H1 (cell line): ENCODE measurements around the gene ASIC2. TPM values are rescaled to one million over a fixed set of nuclear protein-coding genes. Genes with fewer than 3 reads are reported as not detected.

ENCODE experiments used
- CTCF ChIA-PET: fragments of 300-600 bp; sonication (Branson Sonifier 250); formaldehyde crosslinking; loops from one replicate; lab custom pipeline; 2021; ENCODE audit not compliant: partially characterized antibody; lab: Charles Lee
- POLR2A ChIA-PET: fragments of 300-600 bp; sonication (Branson Sonifier 250); formaldehyde crosslinking; loops from one replicate; lab custom pipeline; 2021; ENCODE audit warnings: inconsistent platforms; ENCODE audit not compliant: partially characterized antibody; lab: Charles Lee
- DNase-seq, 2 experiments: peaks; one replicate each; pipeline versions ENCODE4 v3.0.0 to v3.0.0-alpha.2; 2010 to 2022; ENCODE audit warnings: low spot score in 2 of 2, low read depth in 1 of 2, mixed read lengths in 1 of 2
- FAIRE-seq: peaks from 2 replicates; lab custom pipeline; 2011; peaks lifted over from hg19 to GRCh38; lab: Jason Lieb, UNC
- H2AFZ ChIP-seq: 2 replicates; pipeline ENCODE4 v1.8.1; 2012; ENCODE audit warnings: low read length, inconsistent platforms
- H2AK5ac ChIP-seq: 2 replicates; pipeline ENCODE4 v1.6.1; 2013; ENCODE audit warnings: low read depth, low read length
- H2BK120ac ChIP-seq: replicated peaks from 2 replicates; pipeline ENCODE3; 2013; ENCODE audit warnings: low read depth, low read length, inconsistent platforms
- H2BK12ac ChIP-seq: 2 replicates; pipeline ENCODE4 v1.6.1; 2013; ENCODE audit warnings: low read depth, low read length
- H2BK15ac ChIP-seq: 2 replicates; pipeline ENCODE4 v1.6.1; 2013; ENCODE audit warnings: low read length
- H2BK20ac ChIP-seq: 2 replicates; pipeline ENCODE4 v1.6.1; 2013; ENCODE audit warnings: low read length
- H2BK5ac ChIP-seq: 2 replicates; pipeline ENCODE4 v1.6.1; 2013; ENCODE audit warnings: low read depth, low read length
- H3K14ac ChIP-seq: 2 replicates; pipeline ENCODE4 v1.6.1; 2013; ENCODE audit warnings: inconsistent platforms; ENCODE audit not compliant: insufficient read length
- H3K18ac ChIP-seq: 2 replicates; pipeline ENCODE4 v1.6.1; 2013; ENCODE audit warnings: low read length; ENCODE audit errors: extremely low read depth
- H3K23ac ChIP-seq: 2 replicates; pipeline ENCODE4 v1.6.1; 2013; ENCODE audit warnings: inconsistent platforms; ENCODE audit not compliant: insufficient read length
- H3K23me2 ChIP-seq: 2 replicates; pipeline ENCODE4 v1.6.1; 2013; ENCODE audit warnings: low read depth, low read length
- H3K27ac ChIP-seq: 2 replicates; pipeline ENCODE4 v1.6.1; 2011; ENCODE audit warnings: low read depth, low read length, inconsistent platforms
- H3K27me3 ChIP-seq, 4 experiments: replicated peaks in 1 of 4; 1 replicate in 1 of 4; 2 replicates in 3 of 4; pipeline versions ENCODE4 v1.6.1 to v1.8.1; 2011 to 2013; ENCODE audit warnings: low read length in 3 of 4, mild to moderate bottlenecking in 3 of 4, inconsistent platforms in 2 of 4, mixed read lengths in 2 of 4, moderate library complexity in 1 of 4; ENCODE audit not compliant: control insufficient read depth in 3 of 4, insufficient read depth in 3 of 4; ENCODE audit errors: extremely low read depth in 1 of 4
- H3K36me3 ChIP-seq, 4 experiments: 2 replicates each; pipeline versions ENCODE4 v1.6.1 to v1.8.1; 2011 to 2013; ENCODE audit warnings: mild to moderate bottlenecking in 4 of 4, low read length in 3 of 4, moderate library complexity in 2 of 4, control low read depth in 1 of 4, inconsistent platforms in 1 of 4; ENCODE audit not compliant: insufficient read depth in 4 of 4, control insufficient read depth in 2 of 4
- H3K4ac ChIP-seq: replicated peaks from 2 replicates; pipeline ENCODE3; 2013; ENCODE audit warnings: low read length, low read depth, mixed read lengths, inconsistent platforms; ENCODE audit not compliant: insufficient read length
- H3K4me1 ChIP-seq, 4 experiments: replicated peaks in 1 of 4; 1 replicate in 1 of 4; 2 replicates in 3 of 4; pipeline versions ENCODE4 v1.6.1 to v1.8.1; 2011 to 2013; ENCODE audit warnings: low read length in 3 of 4, inconsistent platforms in 2 of 4, mixed read lengths in 1 of 4; ENCODE audit not compliant: insufficient read depth in 4 of 4, control insufficient read depth in 3 of 4
- H3K4me2 ChIP-seq, 2 experiments: 2 replicates each; pipeline versions ENCODE4 v1.6.1 to v1.8.1; 2011 to 2013; ENCODE audit warnings: low read depth in 2 of 2, low read length in 2 of 2, control low read depth in 1 of 2, inconsistent platforms in 1 of 2, mild to moderate bottlenecking in 1 of 2; ENCODE audit not compliant: insufficient read depth in 1 of 2
- H3K4me3 ChIP-seq, 4 experiments: fragments of 200-600, 300-600 bp in 1 of 4; sonication (generic), shearing (Covaris generic), sonication (Bioruptor Twin) in 1 of 4; 2 replicates each; pipeline versions ENCODE4 v1.5.1 to v1.8.1; 2011 to 2016; ENCODE audit warnings: low read length in 4 of 4, low read depth in 3 of 4, control low read depth in 2 of 4, inconsistent platforms in 2 of 4, mild to moderate bottlenecking in 2 of 4, mixed read lengths in 1 of 4, moderate library complexity in 1 of 4; ENCODE audit not compliant: insufficient read depth in 2 of 4; ENCODE audit errors: extremely low read depth in 1 of 4
- H3K56ac ChIP-seq: replicated peaks from 2 replicates; pipeline ENCODE3; 2013; ENCODE audit warnings: low read depth, mild to moderate bottlenecking, mixed read lengths, low read length, inconsistent platforms; ENCODE audit not compliant: insufficient read length
- H3K79me1 ChIP-seq: 2 replicates; pipeline ENCODE4 v1.6.1; 2013; ENCODE audit warnings: low read depth, low read length, control low read depth
- H3K79me2 ChIP-seq, 2 experiments: 2 replicates each; pipeline versions ENCODE4 v1.6.1 to v1.8.1; 2012 to 2013; ENCODE audit warnings: low read length in 2 of 2, mild to moderate bottlenecking in 2 of 2, inconsistent platforms in 1 of 2; ENCODE audit not compliant: insufficient read depth in 2 of 2, control insufficient read depth in 1 of 2
- H3K9ac ChIP-seq, 4 experiments: replicated peaks in 1 of 4; 1 replicate in 1 of 4; 2 replicates in 3 of 4; pipeline versions ENCODE4 v1.6.1 to v1.8.1; 2011 to 2013; ENCODE audit warnings: low read depth in 3 of 4, low read length in 3 of 4, control low read depth in 2 of 4, mild to moderate bottlenecking in 2 of 4, moderate library complexity in 2 of 4, inconsistent platforms in 1 of 4; ENCODE audit errors: extremely low read depth in 1 of 4
- H3K9me3 ChIP-seq, 2 experiments: 2 replicates each; pipeline versions ENCODE4 v1.6.1 to v1.8.1; 2012 to 2013; ENCODE audit warnings: mild to moderate bottlenecking in 2 of 2, moderate library complexity in 2 of 2, control low read depth in 1 of 2, inconsistent platforms in 1 of 2, low read depth in 1 of 2, low read length in 1 of 2, mixed read lengths in 1 of 2; ENCODE audit not compliant: insufficient read depth in 2 of 2
- H4K20me1 ChIP-seq, 2 experiments: replicated peaks in 1 of 2; 2 replicates each; pipeline versions ENCODE3 to v1.8.1; 2011 to 2013; ENCODE audit warnings: inconsistent platforms in 2 of 2, low read length in 2 of 2, mild to moderate bottlenecking in 1 of 2; ENCODE audit not compliant: insufficient read depth in 2 of 2, control insufficient read depth in 1 of 2
- H4K5ac ChIP-seq: 2 replicates; pipeline ENCODE4 v1.6.1; 2013; ENCODE audit warnings: low read length, low read depth, mixed read lengths, inconsistent platforms; ENCODE audit not compliant: insufficient read length
- H4K8ac ChIP-seq: 2 replicates; pipeline ENCODE4 v1.8.0; 2013; ENCODE audit warnings: mild to moderate bottlenecking, moderate library complexity, low read length, inconsistent platforms; ENCODE audit not compliant: insufficient read depth; ENCODE audit errors: extremely low read depth
- H4K91ac ChIP-seq: replicated peaks from 2 replicates; pipeline ENCODE3; 2013; ENCODE audit warnings: low read length, mixed read lengths, inconsistent platforms; ENCODE audit not compliant: insufficient read length
- ATF3 ChIP-seq: IDR thresholded peaks from 2 replicates; pipeline ENCODE4 v1.6.1; 2011; ENCODE audit warnings: low read depth, mild to moderate bottlenecking, low read length; ENCODE audit not compliant: insufficient read depth
- BCL11A ChIP-seq, 2 experiments: IDR thresholded peaks; one replicate each; pipeline ENCODE4 v1.6.1; 2011; ENCODE audit warnings: low read depth in 2 of 2, low read length in 2 of 2, mild to moderate bottlenecking in 2 of 2
- GABPA ChIP-seq: IDR thresholded peaks from 2 replicates; pipeline ENCODE4 v1.6.1; 2011; ENCODE audit warnings: mild to moderate bottlenecking, low read length, moderate library complexity, borderline replicate concordance; ENCODE audit not compliant: insufficient read depth
- KDM1A ChIP-seq: fragments of 200-600, 300-600 bp; sonication (generic); IDR thresholded peaks from 2 replicates; pipeline ENCODE4 v1.7.1; 2016; ENCODE audit warnings: mild to moderate bottlenecking, low read length, borderline replicate concordance
- POU5F1 ChIP-seq: IDR thresholded peaks from 2 replicates; pipeline ENCODE4 v1.6.1; 2011; ENCODE audit warnings: low read depth, mild to moderate bottlenecking, low read length, moderate library complexity
- RFX5 ChIP-seq: IDR thresholded peaks from 2 replicates; pipeline ENCODE4 v1.6.1; 2011; ENCODE audit warnings: low read depth, low read length, improper control_type of control experiment, borderline replicate concordance
- RNF2 ChIP-seq: fragments of 200-900, 300-1000 bp; sonication (generic); IDR thresholded peaks from 2 replicates; pipeline ENCODE4 v1.7.1; 2016; ENCODE audit warnings: borderline replicate concordance, low read depth, mild to moderate bottlenecking, antibody characterized with exemption, low read length; ENCODE audit not compliant: poor library complexity, severe bottlenecking; ENCODE audit errors: missing control alignments
- SP2 ChIP-seq: IDR thresholded peaks from 2 replicates; pipeline ENCODE4 v1.6.1; 2012; ENCODE audit warnings: mild to moderate bottlenecking, low read length, inconsistent platforms
- SP4 ChIP-seq: IDR thresholded peaks from 2 replicates; pipeline ENCODE4 v1.6.1; 2012; ENCODE audit warnings: low read length, inconsistent platforms
- TAF1 ChIP-seq: IDR thresholded peaks from 2 replicates; pipeline ENCODE4 v1.6.1; 2011; ENCODE audit warnings: mild to moderate bottlenecking, low read depth, low read length
- TEAD4 ChIP-seq: IDR thresholded peaks from 2 replicates; pipeline ENCODE4 v1.6.1; 2012; ENCODE audit warnings: low read depth, low read length, inconsistent platforms, mixed read lengths
- WGBS, 2 experiments: shearing (Covaris generic) in 1 of 2; methylation state at CpG; one replicate each; pipeline versions ENCODE4 v1.1.6 to v1.1.7; 2013 to 2015; ENCODE audit warnings: low lambda C conversion rate in 2 of 2, mixed read lengths in 2 of 2, inconsistent platforms in 1 of 2, low coverage in 1 of 2, missing lambda C conversion rate in 1 of 2; ENCODE audit not compliant: insufficient replicate concordance in 2 of 2, insufficient coverage in 1 of 2, insufficient read length in 1 of 2; ENCODE audit errors: extremely low coverage in 1 of 2, missing lambda C conversion rate in 1 of 2; 5-methylcytosine and 5-hydroxymethylcytosine counted together
- polyA plus RNA-seq, 7 experiments: library from polyadenylated mRNA; depleted of rRNA in 3 of 7; stranded (reverse) in 5 of 7; unstranded in 2 of 7; fragments of >200 nt in 5 of 7; fragments of 200-250 nt in 2 of 7; gene quantifications; 1 replicate in 5 of 7; 2 replicates in 1 of 7; 4 replicates in 1 of 7; pipeline versions ENCODE4 v1.2.1 to v1.2.3, GENCODE V29; 2011 to 2013; ENCODE audit warnings: missing spikeins in 2 of 7, mixed read lengths in 2 of 7
- total RNA-seq: library from RNA; stranded (reverse); fragmentation: NEBNext Ultra II Directional; extraction: Animal tissue kit (Norgen Biotek cat#: 25700); gene quantifications from 2 replicates; pipeline ENCODE4 v1.2.1, GENCODE V29; 2021

ASIC2 gene
- total and polyA plus RNA-seq, 2 of the 8 experiments (the other 6 are each of a cell fraction or from before 2014, with no cell fraction given) = 0.86 to 1.2 TPM

DNA sequence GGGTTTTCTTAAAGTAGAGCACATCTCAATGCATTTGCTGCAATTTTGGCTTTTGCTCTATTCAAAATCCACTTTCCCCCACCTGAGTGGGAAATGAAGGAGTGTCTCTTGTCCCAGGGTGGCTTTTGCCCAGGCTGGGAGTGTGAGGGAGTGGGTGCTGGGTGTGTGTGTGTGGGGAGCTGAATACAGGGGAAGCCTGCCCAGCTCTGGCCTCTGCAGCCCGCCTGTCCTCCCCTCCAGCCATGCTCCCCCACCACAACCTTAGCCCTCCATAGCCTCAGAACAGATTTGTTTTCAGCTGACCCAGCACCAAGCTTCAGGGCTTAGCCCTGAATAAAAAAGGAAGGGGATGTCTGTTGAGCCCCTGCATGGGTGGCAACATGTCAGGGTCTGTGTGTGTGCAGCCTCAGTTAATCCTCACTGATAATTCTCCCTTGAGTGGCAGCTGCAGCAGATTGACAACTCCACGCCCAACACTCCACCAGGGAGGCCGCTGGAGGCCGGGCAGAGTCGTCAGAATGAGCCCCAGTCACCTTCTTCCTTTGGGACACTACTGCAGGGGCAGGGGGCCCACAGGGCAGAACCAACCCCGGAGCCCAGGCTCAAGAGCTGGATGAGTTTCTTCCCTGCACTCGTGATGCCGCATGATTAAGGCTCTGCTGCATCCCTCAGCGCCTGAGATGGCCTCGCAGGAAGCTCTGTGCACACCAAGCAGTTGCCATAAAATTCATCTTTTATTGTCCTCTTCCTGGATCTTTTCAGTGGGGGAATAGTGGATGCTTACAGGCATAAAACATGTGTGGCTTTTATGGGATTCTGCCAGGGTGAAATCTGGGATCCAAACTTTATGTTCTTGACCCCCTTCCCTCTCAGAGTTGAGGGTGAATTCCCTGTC is 246.5 kb downstream of the ASIC2 start:
- H4K5ac ChIP-seq = no peak overlapping the region
- H4K20me1 ChIP-seq = no peaks in the 10 kb centered on the region
- no peak overlapping the region for H2BK5ac ChIP-seq
- H4K8ac ChIP-seq = no peak overlapping the region
- H3K4ac ChIP-seq = no peak overlapping the region
- no peak overlapping the region for H2BK120ac ChIP-seq
- WGBS, 2 experiments = 87% methylated on average over 9 of the region's 10 CpGs; no CpG with 5 or more reads in 1 of the 2 experiments
- TF ChIP-seq GABPA (no peak), ATF3 (no peak), RNF2 (no peak), POU5F1 (no peak), TAF1 (no peak), RFX5 (no peak), TEAD4 (no peak), SP4 (no peak), KDM1A (no peak), SP2 (no peak), BCL11A (IDR thresholded peaks at IDR 0.05; ENCODE audit: low read depth in 2 of 2, low read length in 2 of 2) (no peak)
- no peak overlapping the region for H2AFZ ChIP-seq
- H3K23ac ChIP-seq = no peak overlapping the region
- no peak overlapping the region for H3K9ac ChIP-seq
- no peak overlapping the region for H3K56ac ChIP-seq
- H3K18ac ChIP-seq = no peak overlapping the region
- H2BK15ac ChIP-seq = no peak overlapping the region
- H3K4me1 ChIP-seq = no peaks in the 10 kb centered on the region
- no peak overlapping the region for H3K27ac ChIP-seq
- no peak overlapping the region for H4K91ac ChIP-seq
- ChIA-PET POLR2A (no interaction called here), CTCF (interaction anchor here (1.0 to 2.7 kb wide), 6 partner anchors 9 to 154 kb away, joined by 4 to 16 read pairs (median 6); no protein-coding TSS in a partner anchor)
- H3K4me3 ChIP-seq = no peak overlapping the region; a peak in 1 of 8 replicates
- H3K79me1 ChIP-seq = no peaks in the 10 kb centered on the region
- no peaks in the 10 kb centered on the region; the same call in 1 of the 2 replicates for H3K23me2 ChIP-seq
- H3K27me3 ChIP-seq = no peaks in the 10 kb centered on the region; a peak in 1 of 7 replicates
- H2BK20ac ChIP-seq = no peak overlapping the region
- DNase-seq = no peak
- H3K79me2 ChIP-seq = no peaks in the 10 kb centered on the region
- H3K36me3 ChIP-seq = no peaks in the 10 kb centered on the region
- no peak overlapping the region for H3K14ac ChIP-seq
- H3K9me3 ChIP-seq = no peaks in the 10 kb centered on the region
- no peak overlapping the region for H2AK5ac ChIP-seq
- H3K4me2 ChIP-seq = no peak overlapping the region
- no peak overlapping the region for H2BK12ac ChIP-seq
- no peak for FAIRE-seq
